ENCODE results near the gene RAB27B.

The RAB27B gene

GRCh38 chr18:54872681-54873080 lies 44.4 kb downstream of the RAB27B start:
- DNase-seq, result no peak

- DNase-seq, result no peak
Measured at GRCh38 chr18:54873884-54874255, 45.6 kb downstream of the RAB27B start.

GRCh38 chr18:54875063-54875462 lies 46.8 kb downstream of the RAB27B start:
- no peak for DNase-seq

- no peak for DNase-seq
Measured at GRCh38 chr18:54877076-54877475, 48.8 kb downstream of the RAB27B start.

GRCh38 chr18:54878159-54878622 lies 49.9 kb downstream of the RAB27B start:
- DNase-seq, result no peak

DNA sequence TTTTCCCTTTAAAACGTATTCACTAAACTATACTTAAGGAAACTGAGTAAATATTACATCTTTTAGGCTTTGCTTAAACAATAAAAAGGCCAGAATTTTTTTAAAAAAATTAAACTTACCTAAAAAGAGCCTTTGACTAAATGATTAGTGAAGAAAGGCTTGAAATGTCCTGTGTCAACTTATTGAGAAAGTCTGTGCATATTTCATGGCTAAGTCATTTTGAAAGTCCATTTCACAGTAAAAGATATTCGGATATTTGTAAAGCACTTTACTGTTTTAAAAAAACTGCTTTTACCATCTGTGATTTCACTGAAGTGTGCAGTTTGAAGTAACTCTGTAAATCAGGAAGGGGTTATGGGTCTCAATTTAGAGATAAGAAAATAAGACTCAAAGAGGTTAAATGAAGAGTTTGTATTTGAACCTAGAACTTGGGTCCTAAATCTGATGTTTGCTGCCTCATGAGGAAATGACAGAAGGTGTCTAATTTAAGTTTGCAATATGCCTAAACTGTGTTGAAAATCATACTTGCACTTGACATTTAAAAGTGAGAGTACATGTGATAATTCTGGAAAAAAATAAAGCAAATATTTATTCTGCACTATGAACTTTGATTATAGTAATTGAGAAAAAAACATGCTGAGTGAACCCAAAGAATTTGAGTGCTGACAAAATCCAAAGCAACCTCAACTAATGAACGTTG lies 50.5 kb downstream of the RAB27B start:
- DNase-seq, result no peak

DNA sequence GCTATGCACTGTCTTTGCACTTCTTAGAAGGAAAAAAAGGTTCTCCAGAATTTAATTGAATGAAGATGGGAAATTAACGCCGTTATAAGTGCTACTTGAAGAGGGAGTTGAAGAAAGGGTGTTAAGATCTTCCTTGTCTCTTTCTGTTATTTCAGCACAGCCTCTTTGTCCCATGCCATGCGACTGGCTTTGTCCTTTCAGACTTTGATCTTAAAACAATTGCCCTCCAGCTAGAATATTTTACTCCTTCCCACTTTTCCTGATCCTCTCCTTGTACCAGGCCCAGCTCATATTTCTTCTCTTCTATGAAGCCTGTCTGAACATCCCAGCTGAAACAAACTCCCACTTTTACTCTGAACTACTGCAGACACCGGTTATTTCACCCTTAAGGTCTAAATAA lies 51.4 kb downstream of the RAB27B start:
- DNase-seq, result no peak

DNA sequence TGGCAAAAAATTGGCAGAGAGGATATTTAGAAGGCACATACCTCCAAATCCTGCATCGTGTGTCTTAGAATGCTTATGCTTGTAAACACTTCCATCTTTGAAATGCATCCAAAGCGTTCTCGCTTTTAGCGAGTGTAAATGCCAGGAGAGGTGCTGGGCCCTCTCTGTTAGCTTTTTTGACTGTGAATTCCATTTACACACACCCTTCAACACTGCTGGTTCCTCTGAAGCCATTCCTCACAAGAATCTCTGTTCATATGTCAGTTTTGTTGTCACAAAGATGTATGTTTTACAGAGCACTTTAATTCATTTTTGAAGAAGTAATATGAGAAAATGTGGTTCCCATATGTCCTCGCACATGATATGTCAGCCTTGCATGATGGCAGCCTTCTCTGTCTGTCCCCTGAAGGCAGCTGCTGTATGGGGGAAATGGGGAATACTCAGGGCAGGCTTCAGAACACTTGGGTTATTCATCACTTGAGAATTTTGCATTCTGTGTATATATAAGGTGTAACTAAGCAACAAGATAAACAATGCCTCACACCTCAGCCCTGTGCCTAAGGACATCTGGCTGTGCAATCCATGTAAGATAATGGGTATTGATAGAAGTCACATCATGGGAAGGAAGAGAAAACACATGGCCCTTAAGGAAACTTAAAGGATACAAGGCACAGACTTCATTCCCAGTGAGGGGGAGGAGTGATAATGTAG lies 52.3 kb downstream of the RAB27B start:
- no peak for DNase-seq

GRCh38 chr18:54881229-54881768 lies 53.0 kb downstream of the RAB27B start:
- no peak for DNase-seq

GRCh38 chr18:54882318-54882717 lies 54.0 kb downstream of the RAB27B start:
- no peak for DNase-seq

DNA sequence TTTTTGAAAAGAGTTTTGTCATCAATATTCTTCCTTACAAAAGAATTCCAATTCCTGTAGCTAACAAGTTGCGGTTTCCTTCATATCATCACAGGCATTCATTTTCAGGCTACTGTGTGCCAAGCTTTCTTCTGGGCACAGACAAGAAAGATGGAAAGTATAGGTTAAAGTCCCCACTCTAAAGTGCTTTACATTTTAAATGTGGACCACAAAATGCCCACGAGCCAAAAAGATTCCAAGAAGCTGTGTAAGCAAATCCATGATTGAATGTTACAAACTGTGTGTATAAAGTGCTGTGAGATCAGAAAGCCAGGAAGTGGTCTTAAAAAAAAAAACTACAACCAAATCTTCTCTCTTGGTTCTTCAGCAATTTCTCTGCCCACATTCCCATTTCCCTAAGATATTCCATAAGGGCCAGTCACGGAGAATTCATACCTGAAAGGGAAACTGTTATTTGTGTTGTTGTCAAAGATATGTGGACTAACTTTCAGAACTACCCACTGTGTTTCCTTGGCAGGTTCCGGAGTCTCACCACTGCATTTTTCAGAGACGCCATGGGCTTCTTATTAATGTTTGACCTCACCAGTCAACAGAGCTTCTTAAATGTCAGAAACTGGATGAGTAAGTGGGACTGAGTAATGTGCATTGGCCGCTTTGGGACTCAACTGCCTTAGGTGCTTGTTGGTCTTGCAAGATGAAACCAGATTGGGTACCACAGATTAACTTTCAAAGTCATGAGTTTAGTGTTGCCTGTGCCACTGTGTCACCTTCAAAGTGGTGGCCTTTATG lies 55.7 kb downstream of the RAB27B start:
- no peak for DNase-seq

- no peak for DNase-seq
Measured at GRCh38 chr18:54888378-54888777, 60.1 kb downstream of the RAB27B start.

DNA sequence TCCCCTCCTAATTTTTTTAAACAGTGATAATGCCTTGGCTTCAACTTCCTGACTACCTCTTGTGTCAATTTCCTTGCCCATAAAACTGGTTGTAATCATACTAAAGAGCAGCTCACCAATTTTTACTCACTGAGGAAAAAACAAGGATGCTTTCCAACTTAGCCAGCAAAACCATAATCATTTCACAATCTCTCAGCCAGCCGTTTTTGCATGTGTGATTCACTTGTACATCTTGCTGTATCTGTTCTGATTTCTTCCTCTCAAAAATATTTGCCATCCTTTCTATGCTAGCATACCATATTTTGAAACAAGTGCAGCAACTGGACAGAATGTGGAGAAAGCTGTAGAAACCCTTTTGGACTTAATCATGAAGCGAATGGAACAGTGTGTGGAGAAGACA lies 60.7 kb downstream of the RAB27B start:
- no peak for DNase-seq

- DNase-seq, result no peak
Measured at GRCh38 chr18:54899500-54899899, 71.2 kb downstream of the RAB27B start.

DNA sequence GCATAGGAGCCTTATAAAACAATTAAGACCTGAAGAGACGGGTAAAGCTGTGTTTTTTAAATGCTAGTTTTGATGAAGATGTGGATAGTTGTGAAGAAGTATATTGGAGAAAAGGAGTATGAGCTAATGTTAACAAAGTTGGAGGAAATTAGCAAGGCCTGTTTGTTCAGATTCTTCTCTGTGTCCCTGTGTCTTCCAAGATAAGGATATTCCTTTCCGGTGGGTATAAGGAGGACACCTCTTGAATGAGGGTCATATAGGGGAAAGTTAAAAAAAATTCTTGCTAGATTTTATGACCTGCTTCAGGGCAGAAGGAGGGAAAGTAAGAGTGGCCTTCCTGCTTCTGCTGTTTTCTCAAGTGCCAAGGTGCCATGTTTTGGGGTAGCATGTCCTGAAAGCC lies 72.0 kb downstream of the RAB27B start:
- no peak for DNase-seq

DNA sequence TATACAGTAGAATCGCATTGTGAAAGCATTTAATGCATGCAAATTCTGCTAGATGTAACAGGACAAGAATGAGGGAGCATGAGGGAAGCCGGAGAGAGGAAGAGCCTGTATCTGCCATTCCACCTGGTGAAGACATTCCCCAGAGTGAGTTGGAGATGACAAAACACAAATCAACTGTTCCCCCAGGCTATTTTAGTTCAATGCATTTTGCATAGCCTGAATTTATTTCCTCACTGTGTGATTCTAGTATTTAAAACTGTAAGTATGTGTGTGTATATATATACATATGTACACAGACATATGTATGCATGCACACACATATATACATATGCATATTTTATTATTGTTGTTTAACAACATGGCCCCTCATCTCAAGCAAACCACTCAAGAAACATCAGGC lies 76.3 kb downstream of the RAB27B start:
- DNase-seq, result no peak

DNA sequence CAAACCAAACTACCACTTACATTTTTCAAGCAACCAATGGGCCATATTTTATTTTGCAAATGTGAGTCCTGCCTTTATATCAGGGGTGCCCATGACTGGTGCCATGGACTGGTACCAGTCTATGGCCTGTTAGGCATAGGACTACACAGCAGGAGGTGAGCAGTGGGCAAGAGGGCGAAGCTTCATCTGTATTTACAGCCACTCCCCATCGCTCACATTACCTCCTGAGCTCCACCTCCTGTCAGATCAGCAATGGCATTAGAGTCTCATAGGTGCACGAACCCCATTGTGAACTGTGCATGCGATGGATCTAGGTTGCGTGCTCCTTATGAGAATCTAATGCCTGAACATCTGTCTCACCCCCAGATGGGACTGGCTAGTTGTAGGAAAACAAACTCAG lies 77.4 kb downstream of the RAB27B start:
- no peak for DNase-seq

DNA sequence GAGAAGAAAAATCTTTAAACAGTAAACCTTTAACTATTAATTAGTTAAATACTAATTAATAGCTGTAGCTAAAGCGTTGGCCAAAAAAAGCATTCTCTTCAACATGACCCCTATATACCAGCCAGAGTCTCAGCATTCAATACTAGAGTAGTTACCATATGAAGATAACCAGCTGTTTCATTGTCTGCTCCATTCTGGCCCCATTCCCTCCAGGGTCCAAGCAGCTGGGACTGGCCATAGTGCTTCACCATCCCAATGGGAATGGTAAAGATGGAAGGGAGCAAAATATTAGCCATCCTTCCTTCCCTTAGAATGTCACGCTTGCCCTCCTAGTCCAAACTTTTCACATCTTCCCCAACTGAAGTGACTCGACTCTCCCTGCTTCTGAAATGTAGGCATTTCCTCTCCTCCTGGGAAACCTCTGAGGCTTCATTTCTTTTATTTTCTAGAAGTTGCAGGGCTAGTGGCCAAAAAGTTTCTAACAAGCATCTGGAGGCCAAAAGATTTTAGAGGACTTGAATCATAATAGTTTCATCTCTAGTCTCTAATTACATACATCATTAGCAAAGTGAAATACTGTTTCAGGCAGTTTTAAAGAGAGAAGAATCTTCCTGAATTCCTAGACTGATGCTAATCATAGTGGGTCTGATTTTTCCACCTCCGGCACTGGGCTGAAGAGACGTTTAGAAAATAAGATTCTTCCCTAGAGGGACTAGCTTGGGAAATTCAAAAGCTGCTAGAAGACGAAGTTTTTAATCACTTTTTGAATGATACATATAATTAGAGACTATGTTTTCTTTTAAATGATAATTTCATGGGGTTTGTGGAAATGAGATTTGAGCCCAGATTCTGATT lies 78.3 kb downstream of the RAB27B start:
- no peak for DNase-seq

GRCh38 chr18:54909538-54909937 lies 81.3 kb downstream of the RAB27B start:
- DNase-seq, result no peak

DNA sequence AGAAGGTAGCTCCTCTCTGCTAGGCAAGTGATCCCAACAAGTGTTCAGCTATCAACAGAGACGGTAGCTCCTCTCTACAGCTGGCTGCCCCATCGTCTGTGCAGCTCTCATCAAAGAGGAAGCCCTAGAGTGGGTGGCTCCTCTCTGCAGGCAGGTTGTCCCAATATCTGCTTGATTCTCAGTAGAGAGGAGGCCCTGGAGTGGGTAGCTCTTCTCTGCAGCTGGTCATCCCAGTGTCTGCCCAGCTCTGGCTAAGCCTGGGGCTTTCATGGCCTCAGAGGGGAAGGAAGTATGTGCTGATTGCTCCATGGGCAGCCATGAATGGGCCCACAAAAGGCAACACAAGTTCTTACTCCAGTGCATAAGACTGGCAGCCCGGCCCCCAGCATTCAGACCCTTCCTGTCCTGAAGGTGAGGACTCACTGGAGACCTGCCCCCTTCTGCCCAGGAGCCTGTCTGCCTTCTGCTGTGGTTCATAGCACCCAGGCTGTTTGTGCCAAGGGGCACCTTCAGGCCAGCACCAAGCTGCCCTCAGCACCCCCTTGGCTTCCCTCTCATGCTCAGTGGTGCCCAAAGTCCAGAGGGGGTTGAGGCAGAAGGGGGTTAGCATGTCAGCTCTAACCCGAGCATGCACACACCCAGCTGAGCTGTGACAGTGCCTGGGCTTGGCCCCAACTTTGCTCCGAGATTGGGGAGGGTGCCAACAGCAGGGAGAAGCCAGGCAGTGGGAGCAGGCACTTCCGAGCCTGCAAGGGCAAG lies 82.1 kb downstream of the RAB27B start:
- no peak for DNase-seq

- no peak for DNase-seq
Measured at GRCh38 chr18:54911551-54911950, 83.3 kb downstream of the RAB27B start.

GRCh38 chr18:54914816-54915215 lies 86.5 kb downstream of the RAB27B start:
- DNase-seq, result no peak

Measured in NCI-H1092 (cell line).